HL-60 (cell line): Measurements from ENCODE around the gene EGLN3.

Source experiments
- DNase-seq, 2 experiments: peaks; one replicate each; pipeline ENCODE4 v3.0.0-alpha.2; 2010 to 2020; ENCODE audit warnings: low read depth in 1 of 2, low spot score in 1 of 2
- H3K27ac ChIP-seq: fragments of 250-450 bp; sonication (Bioruptor Pico); replicated peaks from 2 replicates; pipeline ENCODE4 v1.5.1; 2020; ENCODE audit warnings: mild to moderate bottlenecking, moderate library complexity
- H3K27me3 ChIP-seq: fragments of 250-450 bp; sonication (Bioruptor Pico); 2 replicates; pipeline ENCODE4 v1.5.1; 2021; ENCODE audit warnings: mild to moderate bottlenecking, moderate library complexity; ENCODE audit not compliant: insufficient read depth, poor library complexity, severe bottlenecking
- H3K4me3 ChIP-seq: replicated peaks from 2 replicates; pipeline ENCODE4 v1.5.1; 2011; ENCODE audit warnings: mild to moderate bottlenecking, control low read depth, low read length; ENCODE audit not compliant: insufficient read depth
- GABPA ChIP-seq: IDR thresholded peaks from 2 replicates; pipeline ENCODE4 v1.6.1; 2012; ENCODE audit warnings: low read depth
- POLR2AphosphoS5 ChIP-seq: IDR thresholded peaks from 2 replicates; pipeline ENCODE4 v1.6.1; 2012; ENCODE audit warnings: low read depth
- SPI1 ChIP-seq: IDR thresholded peaks from 2 replicates; pipeline ENCODE4 v1.6.1; 2012; ENCODE audit warnings: low read depth, mild to moderate bottlenecking, borderline replicate concordance
- TF ChIP-seq, protein P1 (sequence below): IDR thresholded peaks from 2 replicates; pipeline ENCODE4 v1.6.1; 2012; ENCODE audit warnings: low read depth; ENCODE audit not compliant: insufficient replicate concordance
- TF ChIP-seq, protein P2 (sequence below): IDR thresholded peaks from one replicate; pipeline ENCODE4 v1.5.1; 2011; ENCODE audit warnings: low read length, control low read depth, inconsistent platforms; ENCODE audit not compliant: insufficient read depth

EGLN3 gene

DNA sequence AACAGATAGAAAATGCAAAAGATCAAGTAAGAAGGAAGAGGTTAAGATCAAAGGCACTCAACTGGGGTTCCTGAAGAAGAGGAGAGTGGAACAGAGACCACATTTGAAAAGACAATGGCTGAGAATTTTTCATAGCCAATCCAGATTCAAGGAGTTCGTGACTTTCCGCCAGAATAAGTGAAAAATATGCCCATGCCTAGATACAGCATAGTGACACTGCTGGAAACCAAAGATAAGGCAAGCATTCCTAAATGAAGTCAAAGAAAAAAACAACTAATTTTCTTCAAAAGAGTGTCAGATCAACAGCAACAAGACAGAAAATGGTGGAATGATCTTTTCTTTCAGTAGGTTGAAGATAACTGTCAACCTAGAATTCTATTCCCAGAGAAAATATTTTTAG, 47.5 kb downstream of the EGLN3 start:
- no peak for DNase-seq
- Histone ChIP-seq H3K27me3 (peaks cover 3% of the 10 kb centered on the region), H3K4me3 (no peak overlapping the region), H3K27ac (no peak overlapping the region)
- TF ChIP-seq POLR2AphosphoS5: no peak
- TF ChIP-seq SPI1: no peak
- TF ChIP-seq GABPA: no peak
- TF ChIP-seq, protein P1, sequence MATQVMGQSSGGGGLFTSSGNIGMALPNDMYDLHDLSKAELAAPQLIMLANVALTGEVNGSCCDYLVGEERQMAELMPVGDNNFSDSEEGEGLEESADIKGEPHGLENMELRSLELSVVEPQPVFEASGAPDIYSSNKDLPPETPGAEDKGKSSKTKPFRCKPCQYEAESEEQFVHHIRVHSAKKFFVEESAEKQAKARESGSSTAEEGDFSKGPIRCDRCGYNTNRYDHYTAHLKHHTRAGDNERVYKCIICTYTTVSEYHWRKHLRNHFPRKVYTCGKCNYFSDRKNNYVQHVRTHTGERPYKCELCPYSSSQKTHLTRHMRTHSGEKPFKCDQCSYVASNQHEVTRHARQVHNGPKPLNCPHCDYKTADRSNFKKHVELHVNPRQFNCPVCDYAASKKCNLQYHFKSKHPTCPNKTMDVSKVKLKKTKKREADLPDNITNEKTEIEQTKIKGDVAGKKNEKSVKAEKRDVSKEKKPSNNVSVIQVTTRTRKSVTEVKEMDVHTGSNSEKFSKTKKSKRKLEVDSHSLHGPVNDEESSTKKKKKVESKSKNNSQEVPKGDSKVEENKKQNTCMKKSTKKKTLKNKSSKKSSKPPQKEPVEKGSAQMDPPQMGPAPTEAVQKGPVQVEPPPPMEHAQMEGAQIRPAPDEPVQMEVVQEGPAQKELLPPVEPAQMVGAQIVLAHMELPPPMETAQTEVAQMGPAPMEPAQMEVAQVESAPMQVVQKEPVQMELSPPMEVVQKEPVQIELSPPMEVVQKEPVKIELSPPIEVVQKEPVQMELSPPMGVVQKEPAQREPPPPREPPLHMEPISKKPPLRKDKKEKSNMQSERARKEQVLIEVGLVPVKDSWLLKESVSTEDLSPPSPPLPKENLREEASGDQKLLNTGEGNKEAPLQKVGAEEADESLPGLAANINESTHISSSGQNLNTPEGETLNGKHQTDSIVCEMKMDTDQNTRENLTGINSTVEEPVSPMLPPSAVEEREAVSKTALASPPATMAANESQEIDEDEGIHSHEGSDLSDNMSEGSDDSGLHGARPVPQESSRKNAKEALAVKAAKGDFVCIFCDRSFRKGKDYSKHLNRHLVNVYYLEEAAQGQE: no peak
- TF ChIP-seq, protein P2, sequence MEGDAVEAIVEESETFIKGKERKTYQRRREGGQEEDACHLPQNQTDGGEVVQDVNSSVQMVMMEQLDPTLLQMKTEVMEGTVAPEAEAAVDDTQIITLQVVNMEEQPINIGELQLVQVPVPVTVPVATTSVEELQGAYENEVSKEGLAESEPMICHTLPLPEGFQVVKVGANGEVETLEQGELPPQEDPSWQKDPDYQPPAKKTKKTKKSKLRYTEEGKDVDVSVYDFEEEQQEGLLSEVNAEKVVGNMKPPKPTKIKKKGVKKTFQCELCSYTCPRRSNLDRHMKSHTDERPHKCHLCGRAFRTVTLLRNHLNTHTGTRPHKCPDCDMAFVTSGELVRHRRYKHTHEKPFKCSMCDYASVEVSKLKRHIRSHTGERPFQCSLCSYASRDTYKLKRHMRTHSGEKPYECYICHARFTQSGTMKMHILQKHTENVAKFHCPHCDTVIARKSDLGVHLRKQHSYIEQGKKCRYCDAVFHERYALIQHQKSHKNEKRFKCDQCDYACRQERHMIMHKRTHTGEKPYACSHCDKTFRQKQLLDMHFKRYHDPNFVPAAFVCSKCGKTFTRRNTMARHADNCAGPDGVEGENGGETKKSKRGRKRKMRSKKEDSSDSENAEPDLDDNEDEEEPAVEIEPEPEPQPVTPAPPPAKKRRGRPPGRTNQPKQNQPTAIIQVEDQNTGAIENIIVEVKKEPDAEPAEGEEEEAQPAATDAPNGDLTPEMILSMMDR: no peak

DNA sequence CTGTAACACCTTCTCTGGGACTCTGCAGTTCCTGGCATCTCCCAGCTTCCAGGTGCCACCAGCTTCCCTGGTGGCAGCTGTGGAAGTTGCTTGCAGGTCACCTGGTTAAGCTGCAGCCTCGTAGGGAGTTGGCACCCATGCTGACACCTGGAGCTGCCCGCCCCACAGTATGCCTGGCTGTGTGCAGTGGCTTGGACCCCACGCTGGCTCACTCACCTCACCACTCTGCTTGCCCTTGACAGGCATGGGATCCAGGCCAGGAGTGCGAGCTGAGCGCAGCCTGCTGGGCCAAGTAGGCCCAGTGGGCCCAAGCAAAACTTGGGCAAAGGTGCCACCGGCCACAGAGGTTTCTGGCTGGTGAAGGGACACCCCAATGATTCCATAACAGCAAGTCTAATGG, 48.5 kb downstream of the EGLN3 start:
- TF ChIP-seq, protein P2: no peak
- H3K4me3 ChIP-seq: no peak overlapping the region
- H3K27ac ChIP-seq: no peak overlapping the region
- H3K27me3 ChIP-seq: peaks cover 3% of the 10 kb centered on the region
- no peak for DNase-seq

DNA sequence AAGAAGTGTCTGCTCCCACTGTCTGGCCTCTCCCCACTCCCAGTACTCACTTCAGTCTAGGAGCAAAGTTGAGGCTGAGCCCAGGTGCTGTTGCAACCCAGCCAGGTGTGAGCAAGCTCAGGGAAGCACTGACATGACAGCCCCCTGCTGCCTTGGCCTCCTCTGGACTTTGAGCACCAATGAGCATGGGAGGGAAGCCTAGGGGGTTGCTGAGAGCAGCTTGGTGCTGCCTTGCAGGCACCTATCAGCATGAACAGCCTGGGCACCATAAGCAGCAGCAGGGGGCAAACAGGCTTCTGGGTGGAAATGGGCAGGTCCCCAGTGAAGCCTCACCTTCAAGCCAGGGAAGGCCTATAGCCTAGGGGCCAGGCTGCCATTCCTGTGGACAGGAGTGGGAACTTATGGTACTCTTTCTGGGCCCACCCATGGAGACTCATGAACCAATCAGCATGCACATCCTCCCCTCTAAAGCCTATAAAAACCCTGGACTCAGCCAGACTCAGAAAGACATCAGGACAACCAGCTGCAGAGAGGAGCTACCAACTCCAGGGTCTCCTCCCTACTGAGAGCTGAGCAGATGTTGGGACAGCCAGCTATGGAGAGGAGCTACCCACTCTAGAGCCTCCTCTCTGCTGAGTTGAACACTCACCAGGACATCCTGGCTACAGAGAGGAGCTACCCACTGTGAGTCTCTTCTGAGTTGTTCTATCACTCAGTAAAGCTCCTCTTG, 49.3 kb downstream of the EGLN3 start:
- H3K27ac ChIP-seq: no peak overlapping the region
- H3K4me3 ChIP-seq: no peak overlapping the region
- no peak for DNase-seq
- no peak for TF ChIP-seq POLR2AphosphoS5
- TF ChIP-seq, protein P1: no peak
- no peak for TF ChIP-seq GABPA
- TF ChIP-seq, protein P2: no peak
- TF ChIP-seq SPI1: no peak
- peaks cover 7% of the 10 kb centered on the region for H3K27me3 ChIP-seq

DNA sequence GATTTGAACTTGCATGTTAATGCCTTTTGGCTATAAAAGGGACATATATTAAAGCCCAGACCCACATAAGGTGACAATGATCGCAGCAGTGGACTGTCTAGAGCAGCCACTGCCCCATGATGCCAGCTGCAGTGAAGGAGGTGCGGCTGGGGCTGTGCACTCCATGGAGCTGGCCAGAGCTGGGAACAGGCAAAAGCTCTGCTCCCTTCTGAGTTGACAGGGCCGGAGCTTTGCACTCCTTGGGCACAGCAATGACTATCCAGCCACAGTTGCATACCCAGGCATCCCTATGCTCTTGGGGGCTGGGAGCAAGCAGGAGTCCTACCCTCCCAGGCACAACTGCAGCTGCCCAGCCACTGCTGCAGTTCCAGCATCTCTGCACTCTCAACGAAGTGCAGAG, 50.2 kb downstream of the EGLN3 start:
- H3K4me3 ChIP-seq: no peak overlapping the region
- no peak overlapping the region for H3K27ac ChIP-seq
- DNase-seq: no peak
- TF ChIP-seq GABPA (no peak), SPI1 (no peak), POLR2AphosphoS5 (no peak)
- TF ChIP-seq, protein P1: no peak
- TF ChIP-seq, protein P2: no peak
- H3K27me3 ChIP-seq: peaks cover 7% of the 10 kb centered on the region
